ENCODE results near the gene CRTAC1.

Gene CRTAC1

DNA sequence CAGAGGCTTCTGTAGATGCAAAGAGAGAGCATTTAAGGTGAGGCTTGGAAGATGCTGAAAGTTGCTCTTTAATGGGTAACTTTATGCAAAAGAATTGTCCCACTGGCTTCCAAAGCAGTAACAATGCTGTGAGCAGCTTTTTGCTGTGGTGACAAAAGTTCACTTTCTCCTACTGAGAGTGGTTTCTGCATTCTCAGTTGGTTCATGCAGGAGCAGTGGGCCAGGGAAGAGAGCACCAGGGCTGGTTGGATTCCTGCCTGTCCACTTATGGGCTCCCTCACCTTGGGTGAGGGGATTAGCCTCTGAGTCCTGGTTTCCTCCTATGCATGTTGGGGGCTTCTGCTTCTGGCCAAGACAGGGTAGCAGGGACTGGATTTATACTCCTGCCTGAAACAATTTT lies 211.8 kb downstream of the CRTAC1 start:
- H3K36me3 Mint-ChIP-seq (ENCODE audit: low read depth), result no peaks in the 10 kb centered on the region
- TF ChIP-seq, protein P1, sequence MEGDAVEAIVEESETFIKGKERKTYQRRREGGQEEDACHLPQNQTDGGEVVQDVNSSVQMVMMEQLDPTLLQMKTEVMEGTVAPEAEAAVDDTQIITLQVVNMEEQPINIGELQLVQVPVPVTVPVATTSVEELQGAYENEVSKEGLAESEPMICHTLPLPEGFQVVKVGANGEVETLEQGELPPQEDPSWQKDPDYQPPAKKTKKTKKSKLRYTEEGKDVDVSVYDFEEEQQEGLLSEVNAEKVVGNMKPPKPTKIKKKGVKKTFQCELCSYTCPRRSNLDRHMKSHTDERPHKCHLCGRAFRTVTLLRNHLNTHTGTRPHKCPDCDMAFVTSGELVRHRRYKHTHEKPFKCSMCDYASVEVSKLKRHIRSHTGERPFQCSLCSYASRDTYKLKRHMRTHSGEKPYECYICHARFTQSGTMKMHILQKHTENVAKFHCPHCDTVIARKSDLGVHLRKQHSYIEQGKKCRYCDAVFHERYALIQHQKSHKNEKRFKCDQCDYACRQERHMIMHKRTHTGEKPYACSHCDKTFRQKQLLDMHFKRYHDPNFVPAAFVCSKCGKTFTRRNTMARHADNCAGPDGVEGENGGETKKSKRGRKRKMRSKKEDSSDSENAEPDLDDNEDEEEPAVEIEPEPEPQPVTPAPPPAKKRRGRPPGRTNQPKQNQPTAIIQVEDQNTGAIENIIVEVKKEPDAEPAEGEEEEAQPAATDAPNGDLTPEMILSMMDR (IDR thresholded peaks at IDR 0.05), result no peak
- H3K27me3 Mint-ChIP-seq (ENCODE audit: low read depth, poor library complexity), result peaks cover 38% of the 10 kb centered on the region
- H3K4me1 Mint-ChIP-seq, result no peaks in the 10 kb centered on the region
- H3K27ac Mint-ChIP-seq, result no peak overlapping the region
- no peak overlapping the region for H3K4me3 Mint-ChIP-seq
- H3K9me3 Mint-ChIP-seq, result no peaks in the 10 kb centered on the region
- no peak for DNase-seq

DNA sequence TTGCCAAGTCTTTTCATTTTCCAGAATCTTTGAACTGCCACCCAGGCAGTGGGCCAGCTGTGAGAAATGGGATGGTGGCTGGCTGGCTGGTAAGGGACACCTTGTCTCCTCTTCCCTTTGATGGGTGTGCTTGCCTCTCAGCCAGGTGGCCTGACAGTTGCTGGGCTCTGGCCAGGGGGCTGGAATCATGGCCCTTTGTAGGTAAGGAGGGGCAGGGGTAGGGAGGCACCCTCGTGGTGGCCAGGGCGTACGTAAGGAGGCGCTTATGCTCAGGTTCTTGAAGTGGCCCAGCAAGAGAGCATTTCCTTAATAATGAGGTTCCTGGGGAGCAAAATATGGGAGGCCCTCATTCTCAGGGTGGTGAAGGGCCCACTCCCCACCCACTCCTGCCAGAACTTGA lies 213.8 kb downstream of the CRTAC1 start:
- H3K36me3 Mint-ChIP-seq (ENCODE audit: low read depth), result no peaks in the 10 kb centered on the region
- no peak overlapping the region for H3K27ac Mint-ChIP-seq
- peaks cover 7% of the 10 kb centered on the region for H3K4me1 Mint-ChIP-seq
- DNase-seq, result no peak
- peaks cover 49% of the 10 kb centered on the region for H3K27me3 Mint-ChIP-seq (ENCODE audit: low read depth, poor library complexity)
- TF ChIP-seq, protein P1 (IDR thresholded peaks at IDR 0.05), result no peak
- H3K9me3 Mint-ChIP-seq, result no peaks in the 10 kb centered on the region
- H3K4me3 Mint-ChIP-seq, result no peak overlapping the region
